ENCODE measurements around the gene AZI2. TPM values are rescaled to one million over a fixed set of nuclear protein-coding genes. Genes with fewer than 3 reads are reported as not detected.
A peak's percentile ranks its signal among the peaks of the same experiment; 100 is the strongest.

Gene AZI2
- total RNA-seq, 1 donor from 2014 or later: 79.4 TPM

GRCh38 chr3:28348265-28348628 lies 377 bp downstream of the AZI2 start:
- no peak for TF ChIP-seq CTCF (IDR thresholded peaks at IDR 0.05)
- Mint-ChIP-seq H3K4me3 (ENCODE audit: unreplicated experiment) (peak overlapping the region; percentile 88), H3K36me3 (ENCODE audit: low read depth) (peaks cover 2% of the 10 kb centered on the region), H3K27me3 (ENCODE audit: low read depth) (no peaks in the 10 kb centered on the region), H3K4me1 (ENCODE audit: low read depth) (peaks cover 46% of the 10 kb centered on the region), H3K27ac (ENCODE audit: unreplicated experiment) (peak overlapping the region; percentile 100), H3K9me3 (ENCODE audit: low read depth) (peaks cover 5% of the 10 kb centered on the region)
- no peak for DNase-seq (ENCODE audit: low spot score)

- DNase-seq (ENCODE audit: low spot score): no peak
- Mint-ChIP-seq H3K27ac (ENCODE audit: unreplicated experiment) (peak overlapping the region; percentile 100), H3K9me3 (ENCODE audit: low read depth) (peaks cover 5% of the 10 kb centered on the region), H3K4me3 (ENCODE audit: unreplicated experiment) (peak overlapping the region; percentile 88), H3K4me1 (ENCODE audit: low read depth) (peaks cover 53% of the 10 kb centered on the region), H3K36me3 (ENCODE audit: low read depth) (peaks cover 2% of the 10 kb centered on the region), H3K27me3 (ENCODE audit: low read depth) (no peaks in the 10 kb centered on the region)
- TF ChIP-seq CTCF (IDR thresholded peaks at IDR 0.05): no peak
These were observed 1.0 kb downstream of the AZI2 start for GRCh38 chr3:28347374-28348264.

- Mint-ChIP-seq H3K27me3 (ENCODE audit: low read depth) (no peaks in the 10 kb centered on the region), H3K9me3 (ENCODE audit: low read depth) (no peaks in the 10 kb centered on the region), H3K36me3 (ENCODE audit: low read depth) (no peaks in the 10 kb centered on the region), H3K4me3 (ENCODE audit: unreplicated experiment) (no peak overlapping the region), H3K27ac (ENCODE audit: unreplicated experiment) (no peak overlapping the region), H3K4me1 (ENCODE audit: low read depth) (peaks cover 67% of the 10 kb centered on the region)
- no peak for DNase-seq (ENCODE audit: low spot score)
- TF ChIP-seq CTCF (IDR thresholded peaks at IDR 0.05): no peak
These were observed 2.9 kb downstream of the AZI2 start for GRCh38 chr3:28345690-28346089.

GRCh38 chr3:28343144-28343543 lies 5.5 kb downstream of the AZI2 start:
- DNase-seq (ENCODE audit: low spot score): no peak
- TF ChIP-seq CTCF (IDR thresholded peaks at IDR 0.05): no peak
- peaks cover 2% of the 10 kb centered on the region for H3K36me3 Mint-ChIP-seq (ENCODE audit: low read depth)
- no peak overlapping the region for H3K4me3 Mint-ChIP-seq (ENCODE audit: unreplicated experiment)
- H3K4me1 Mint-ChIP-seq (ENCODE audit: low read depth): peaks cover 56% of the 10 kb centered on the region
- H3K9me3 Mint-ChIP-seq (ENCODE audit: low read depth): no peaks in the 10 kb centered on the region
- H3K27me3 Mint-ChIP-seq (ENCODE audit: low read depth): no peaks in the 10 kb centered on the region
- peak overlapping the region; percentile 41 for H3K27ac Mint-ChIP-seq (ENCODE audit: unreplicated experiment)

GRCh38 chr3:28337230-28337629 lies 11.4 kb downstream of the AZI2 start:
- Mint-ChIP-seq H3K4me1 (ENCODE audit: low read depth) (peaks cover 10% of the 10 kb centered on the region), H3K27me3 (ENCODE audit: low read depth) (no peaks in the 10 kb centered on the region), H3K4me3 (ENCODE audit: unreplicated experiment) (no peak overlapping the region), H3K36me3 (ENCODE audit: low read depth) (peaks cover 2% of the 10 kb centered on the region), H3K27ac (ENCODE audit: unreplicated experiment) (no peak overlapping the region), H3K9me3 (ENCODE audit: low read depth) (no peaks in the 10 kb centered on the region)
- no peak for TF ChIP-seq CTCF (IDR thresholded peaks at IDR 0.05)
- no peak for DNase-seq (ENCODE audit: low spot score)
